GM12878 (cell line): ENCODE data around the gene GPR68. TPM values are rescaled to one million over a fixed set of nuclear protein-coding genes. Genes with fewer than 3 reads are reported as not detected.

Experiments used
- ATAC-seq: fragments of 200-7000 bp; cut with Tn5 transposase; 3 replicates; pipeline ENCODE4 v1.9.1; 2020; ENCODE audit warnings: mild to moderate bottlenecking, moderate library complexity
- BruUV-seq: library from RNA; stranded (reverse); fragments of 400-500 nt; replicated peaks from 2 replicates; lab custom pipeline; 2021; lab: Mats Ljungman, UMichigan
- CTCF ChIA-PET: fragments of 300-600 bp; sonication (Branson Sonifier 250); formaldehyde crosslinking; extraction: SDS; loops from one replicate; lab custom pipeline; 2021; ENCODE audit warnings: inconsistent platforms; lab: Yijun Ruan, JAX
- POLR2A ChIA-PET: fragments of 350-600 bp; formaldehyde crosslinking; extraction: SDS; loops from one replicate; lab custom pipeline; 2021; ENCODE audit warnings: inconsistent platforms; lab: Charles Lee
- RAD21 ChIA-PET: fragments of 300-600 bp; sonication (Branson Sonifier 250); formaldehyde crosslinking; loops from one replicate; lab custom pipeline; 2023; ENCODE audit warnings: antibody characterized with exemption; ENCODE audit not compliant: unreplicated experiment; lab: Charles Lee
- SMC1A ChIA-PET: fragments of 300-600 bp; sonication (Branson Sonifier 250); formaldehyde crosslinking; loops from one replicate; lab custom pipeline; 2023; ENCODE audit not compliant: unreplicated experiment, uncharacterized antibody; lab: Charles Lee
- DNase-seq: peaks from one replicate; pipeline ENCODE4 v3.0.0-alpha.2; 2011; ENCODE audit warnings: low read depth, low spot score
- FAIRE-seq: peaks from 3 replicates; lab custom pipeline; 2011; peaks lifted over from hg19 to GRCh38; lab: Jason Lieb, UNC
- H2AFZ ChIP-seq: 2 replicates; pipeline ENCODE4 v1.6.0; 2011; ENCODE audit warnings: low read depth, low read length, control low read depth; ENCODE audit not compliant: control insufficient read depth
- H3K27ac ChIP-seq: 2 replicates; pipeline ENCODE4 v1.5.1; 2011; ENCODE audit warnings: control low read depth; ENCODE audit not compliant: control insufficient read depth, insufficient read depth
- H3K27me3 ChIP-seq, 2 experiments: replicated peaks in 1 of 2; 2 replicates each; pipeline versions ENCODE4 v1.6.0 to v1.6.1; 2011; ENCODE audit warnings: low read length in 1 of 2; ENCODE audit not compliant: control insufficient read depth in 2 of 2, insufficient read depth in 2 of 2
- H3K36me3 ChIP-seq, 2 experiments: 2 replicates each; pipeline ENCODE4 v1.5.1; 2011; ENCODE audit warnings: low read length in 1 of 2; ENCODE audit not compliant: control insufficient read depth in 2 of 2, insufficient read depth in 2 of 2
- H3K4me1 ChIP-seq: 2 replicates; pipeline ENCODE4 v1.6.1; 2011; ENCODE audit warnings: mild to moderate bottlenecking, low read length, moderate library complexity, mixed read lengths; ENCODE audit not compliant: control insufficient read depth, insufficient read depth
- H3K4me2 ChIP-seq: 2 replicates; pipeline ENCODE4 v1.6.0; 2011; ENCODE audit warnings: control low read depth; ENCODE audit not compliant: control insufficient read depth, insufficient read depth
- H3K4me3 ChIP-seq: fragments of 200-600 bp; sonication (generic); 2 replicates; pipeline ENCODE4 v1.5.1; 2016
- H3K79me2 ChIP-seq: 2 replicates; pipeline ENCODE4 v1.6.0; 2011; ENCODE audit warnings: low read length; ENCODE audit not compliant: control insufficient read depth, insufficient read depth
- H3K9ac ChIP-seq: 2 replicates; pipeline ENCODE4 v1.8.0; 2011; ENCODE audit warnings: low read length, control low read depth, mixed read lengths; ENCODE audit not compliant: control insufficient read depth, insufficient read depth
- H3K9me3 ChIP-seq: replicated peaks from 3 replicates; pipeline ENCODE4 v1.5.1; 2011; ENCODE audit warnings: mild to moderate bottlenecking, low read length; ENCODE audit not compliant: control insufficient read depth, insufficient read depth
- H4K20me1 ChIP-seq: 2 replicates; pipeline ENCODE4 v1.6.0; 2011; ENCODE audit not compliant: control insufficient read depth, insufficient read depth
- ASH2L ChIP-seq: fragments of 300-600, 200-600 bp; sonication (generic); IDR thresholded peaks from 2 replicates; pipeline ENCODE4 v1.6.1; 2017; ENCODE audit warnings: low read depth, mild to moderate bottlenecking, borderline replicate concordance
- BCLAF1 ChIP-seq: fragments of 450-650 bp; IDR thresholded peaks from 2 replicates; pipeline ENCODE4 v1.6.1; 2017; ENCODE audit warnings: antibody characterized with exemption, mild to moderate bottlenecking, moderate library complexity
- CBX5 ChIP-seq: sonication (generic); IDR thresholded peaks from 2 replicates; pipeline ENCODE4 v1.6.1; 2016; ENCODE audit warnings: low read depth, moderate library complexity, mild to moderate bottlenecking, inconsistent platforms
- NKRF ChIP-seq: fragments of 450-650 bp; conservative IDR thresholded peaks from 2 replicates; pipeline ENCODE4 v1.6.1; 2017; ENCODE audit warnings: mild to moderate bottlenecking, moderate library complexity
- WGBS: methylation state at CpG from one replicate; pipeline ENCODE4 v1.1.6; 2016; ENCODE audit warnings: low lambda C conversion rate; ENCODE audit not compliant: insufficient replicate concordance, insufficient coverage; ENCODE audit errors: missing lambda C conversion rate; 5-methylcytosine and 5-hydroxymethylcytosine counted together
- in situ Hi-C: fragments of 300-500 bp; cut with MboI; formaldehyde crosslinking; loops from 9 replicates; pipeline ENCODE4 v1.14.3; 2018; ENCODE audit warnings: mixed read lengths
- intact Hi-C: fragments of 100-400 bp; cut with micrococcal nuclease; formaldehyde crosslinking; loops from one replicate; pipeline ENCODE4 v1.14.2; 2022; ENCODE audit not compliant: unreplicated experiment
- polyA plus RNA-seq, 11 experiments: library from polyadenylated mRNA; depleted of rRNA in 4 of 11; unstranded in 6 of 11; stranded (reverse) in 5 of 11; fragments of >200 nt; fragmentation: Nextera tagmentation in 4 of 11; fragmentation: Illumina TruSeq in 1 of 11; extraction: Ambion mirVana in 4 of 11; extraction: Trizol in 1 of 11; gene quantifications; 1 replicate in 1 of 11; 2 replicates in 10 of 11; pipeline versions ENCODE4 v1.2.1 to v1.2.3, GENCODE V29; 2011 to 2016; ENCODE audit warnings: inconsistent platforms in 2 of 11, missing spikeins in 2 of 11, low read depth in 1 of 11
- total RNA-seq, 4 experiments: library from RNA; depleted of rRNA in 3 of 4; stranded (reverse); fragments of >200 nt in 3 of 4; fragmentation: Illumina TruSeq in 1 of 4; extraction: Trizol in 1 of 4; gene quantifications; 2 replicates each; pipeline versions ENCODE4 v1.2.1 to v1.2.3, GENCODE V29; 2013 to 2021

GPR68 gene
- total and polyA plus RNA-seq, 10 of the 15 experiments (the other 5 are each of a cell fraction or from before 2014, with no cell fraction given): 0.06 to 3.4 (median 1.8) TPM

DNA sequence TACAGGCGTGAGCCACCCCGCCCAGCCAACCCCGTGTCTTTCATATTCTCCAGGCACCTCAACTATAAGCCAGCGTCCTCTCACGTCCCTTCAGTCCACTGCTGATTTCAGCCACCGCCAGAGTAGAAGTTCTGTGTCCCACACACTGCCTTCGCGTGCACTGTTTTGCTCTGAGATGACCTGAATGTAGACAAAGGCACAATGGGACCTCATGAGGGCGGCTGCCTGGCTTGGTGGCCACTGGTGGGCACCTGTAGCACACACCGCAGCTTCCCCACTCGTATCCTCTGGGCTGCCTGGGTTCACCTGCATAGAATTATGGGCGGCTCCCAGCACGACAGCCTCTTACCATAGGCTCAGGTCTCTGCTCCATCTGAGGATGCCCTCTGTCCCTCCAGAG is 57.2 kb downstream of the GPR68 start:
- POLR2A ChIA-PET: no interaction called here

More for the DNA sequence above, 57.2 kb downstream of the GPR68 start:
- Histone ChIP-seq H4K20me1 (no peaks in the 10 kb centered on the region), H3K36me3 (peaks cover 25 to 33% of the 10 kb centered on the region in 2 experiments), H3K4me3 (no peak overlapping the region), H3K79me2 (no peaks in the 10 kb centered on the region), H3K27me3 (no peaks in the 10 kb centered on the region), H2AFZ (no peak overlapping the region), H3K9me3 (no peaks in the 10 kb centered on the region), H3K4me1 (no peaks in the 10 kb centered on the region), H3K9ac (no peak overlapping the region), H3K27ac (no peak overlapping the region), H3K4me2 (no peak overlapping the region)
- no TSS peak for BruUV-seq
- ChIA-PET RAD21 (no interaction called here), CTCF (interaction anchor here (0.8 kb wide), 1 partner anchor 220 kb away, joined by 3 read pairs; no protein-coding TSS in a partner anchor), SMC1A (no interaction called here)
- DNase-seq: no peak
- TF ChIP-seq CBX5 (no peak), NKRF (no peak), ASH2L (no peak), BCLAF1 (no peak)
- ATAC-seq: no peak
- no peak for FAIRE-seq
- intact Hi-C loops: no loop called here
- in situ Hi-C loops: no loop called here
- 97% methylated on average over 13 of the region's 13 CpGs for WGBS
